Hematopoietic multipotent progenitor cell treated with erythropoietin and hydrocortisone succinate and interleukin-3 and kit ligand, for 8 days (in vitro differentiated cells): ENCODE measurements around the gene GRAPL.
"Not testable (repeated sequence)": the region's sequence is repeated elsewhere in the genome, so short reads cannot be mapped to it uniquely, and the experiment has no call there.

Experiments used
- DNase-seq: peaks from one replicate; pipeline ENCODE4 v3.0.0-alpha.2; 2015

Gene GRAPL

DNA sequence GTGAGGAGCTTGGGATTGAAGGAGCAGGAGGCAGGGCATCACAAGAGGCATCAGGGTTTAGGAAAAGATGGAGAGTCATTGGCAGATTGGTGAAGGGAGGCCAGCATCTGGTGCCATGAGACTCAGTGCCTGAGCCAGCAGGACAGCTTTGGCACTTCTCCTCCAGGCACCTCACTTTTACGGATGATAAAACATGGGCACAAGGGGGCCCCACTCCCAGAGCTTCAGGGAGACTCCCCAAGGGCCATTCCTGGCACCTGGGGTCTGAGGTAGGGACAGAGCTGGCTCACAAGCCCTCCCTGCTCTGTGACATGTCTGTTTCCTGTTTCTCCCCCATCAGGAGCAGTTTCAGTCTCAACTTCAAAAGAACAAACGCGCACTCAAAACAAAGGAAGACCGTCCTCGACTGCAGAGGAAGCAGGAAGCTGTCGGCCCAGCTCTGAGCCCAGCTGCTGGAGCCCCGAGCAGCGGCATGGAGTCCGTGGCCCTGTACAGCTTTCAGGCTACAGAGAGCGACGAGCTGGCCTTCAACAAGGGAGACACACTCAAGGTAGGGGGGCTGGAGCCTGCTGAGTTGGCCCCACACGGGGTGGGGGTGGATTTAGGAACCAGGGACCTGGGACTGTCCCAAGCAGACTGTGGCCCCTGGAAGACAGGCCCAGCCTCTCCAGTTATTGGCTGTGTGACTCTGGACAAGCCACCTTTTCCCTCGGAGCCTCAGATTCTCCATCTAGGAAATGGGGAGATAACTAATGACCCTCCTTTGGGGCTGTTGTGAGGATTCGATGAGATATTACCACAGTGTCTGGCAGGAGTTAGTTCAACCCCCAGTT, at the start of gene GRAPL:
Gene GRAPL (plus strand): TSS at position 442 of the 833 bp plus-strand sequence. CDS start 31 bp downstream, at position 473.
- DNase-seq: not testable (repeated sequence)

DNA sequence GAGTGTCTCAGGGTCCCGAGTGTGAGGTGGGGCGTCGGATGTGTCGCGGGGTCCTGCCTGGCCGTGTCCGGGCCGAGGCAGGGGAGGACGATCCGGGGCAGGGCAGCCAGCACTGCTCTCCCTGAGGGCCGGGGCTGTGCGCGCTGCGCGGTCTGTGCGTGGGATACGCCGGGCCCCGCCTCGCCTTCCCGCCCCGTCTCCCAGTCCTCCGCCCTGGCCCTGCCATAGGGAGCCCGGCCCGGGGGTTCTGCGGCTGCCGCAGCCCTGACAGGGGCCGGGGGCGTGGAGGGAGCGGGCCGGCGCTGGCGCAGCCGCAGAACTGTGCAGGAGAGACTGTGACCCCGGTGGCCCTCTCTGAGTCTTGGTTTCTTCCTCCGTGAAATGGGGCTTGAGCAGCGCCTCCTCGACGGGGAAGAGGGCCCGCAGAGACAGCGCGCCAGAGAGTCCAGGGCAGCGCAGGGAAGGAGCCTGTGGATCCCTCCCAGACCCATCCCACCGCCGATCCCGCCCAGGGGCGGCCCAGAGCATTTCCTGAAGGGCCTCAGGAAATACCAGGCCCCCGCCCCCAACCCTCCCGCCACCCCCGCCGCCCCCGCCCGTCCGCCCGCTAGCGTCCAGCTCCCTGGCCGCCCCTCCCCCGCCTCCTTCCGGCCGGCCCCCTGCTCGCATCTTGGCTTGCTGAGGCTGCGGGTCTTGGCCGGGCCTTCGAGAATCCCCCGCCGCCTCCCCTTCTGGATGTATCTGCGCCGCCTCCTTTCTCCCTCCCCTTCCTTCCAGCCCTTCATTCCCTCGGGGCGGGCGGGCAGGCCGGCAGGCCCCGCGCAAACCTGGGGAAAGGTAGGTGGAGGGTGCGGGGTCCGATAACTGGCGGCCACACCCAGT, 38.3 kb upstream of the GRAPL start:
- not testable (repeated sequence) for DNase-seq

DNA sequence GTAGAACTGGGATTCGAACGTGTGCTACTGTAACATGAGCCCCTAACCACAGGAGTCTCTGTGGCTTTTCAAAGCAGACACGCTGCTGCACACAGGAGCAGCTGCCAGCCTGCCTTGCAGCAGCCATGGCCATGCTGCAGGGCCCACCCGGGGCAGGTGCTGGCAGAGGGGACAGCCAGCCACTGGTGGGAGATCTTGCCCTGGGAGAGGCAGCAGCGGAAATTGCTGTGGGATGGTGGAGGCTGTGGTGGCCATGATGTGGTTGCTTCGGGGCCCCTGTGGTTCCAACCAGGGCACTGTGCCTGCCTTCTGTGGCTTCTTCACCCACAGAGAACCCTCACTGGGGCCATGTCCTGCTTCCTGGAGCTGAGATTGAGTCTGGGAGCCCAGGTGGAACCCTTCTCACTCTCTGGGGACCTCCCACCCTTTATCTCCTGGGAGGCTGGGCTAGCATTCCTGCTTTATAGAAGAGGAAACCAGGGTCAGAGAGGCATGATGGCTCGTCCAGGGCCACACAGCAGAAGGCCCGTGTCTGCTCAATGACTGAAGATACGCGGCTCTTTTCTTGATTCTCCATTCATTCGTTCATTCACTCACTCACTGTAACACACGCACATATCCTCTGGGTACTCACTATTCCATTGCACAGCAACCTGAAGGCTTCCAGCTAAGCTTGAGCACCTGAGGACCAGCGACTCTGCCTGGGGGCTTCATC, 37.2 kb upstream of the GRAPL start:
- not testable (repeated sequence) for DNase-seq

DNA sequence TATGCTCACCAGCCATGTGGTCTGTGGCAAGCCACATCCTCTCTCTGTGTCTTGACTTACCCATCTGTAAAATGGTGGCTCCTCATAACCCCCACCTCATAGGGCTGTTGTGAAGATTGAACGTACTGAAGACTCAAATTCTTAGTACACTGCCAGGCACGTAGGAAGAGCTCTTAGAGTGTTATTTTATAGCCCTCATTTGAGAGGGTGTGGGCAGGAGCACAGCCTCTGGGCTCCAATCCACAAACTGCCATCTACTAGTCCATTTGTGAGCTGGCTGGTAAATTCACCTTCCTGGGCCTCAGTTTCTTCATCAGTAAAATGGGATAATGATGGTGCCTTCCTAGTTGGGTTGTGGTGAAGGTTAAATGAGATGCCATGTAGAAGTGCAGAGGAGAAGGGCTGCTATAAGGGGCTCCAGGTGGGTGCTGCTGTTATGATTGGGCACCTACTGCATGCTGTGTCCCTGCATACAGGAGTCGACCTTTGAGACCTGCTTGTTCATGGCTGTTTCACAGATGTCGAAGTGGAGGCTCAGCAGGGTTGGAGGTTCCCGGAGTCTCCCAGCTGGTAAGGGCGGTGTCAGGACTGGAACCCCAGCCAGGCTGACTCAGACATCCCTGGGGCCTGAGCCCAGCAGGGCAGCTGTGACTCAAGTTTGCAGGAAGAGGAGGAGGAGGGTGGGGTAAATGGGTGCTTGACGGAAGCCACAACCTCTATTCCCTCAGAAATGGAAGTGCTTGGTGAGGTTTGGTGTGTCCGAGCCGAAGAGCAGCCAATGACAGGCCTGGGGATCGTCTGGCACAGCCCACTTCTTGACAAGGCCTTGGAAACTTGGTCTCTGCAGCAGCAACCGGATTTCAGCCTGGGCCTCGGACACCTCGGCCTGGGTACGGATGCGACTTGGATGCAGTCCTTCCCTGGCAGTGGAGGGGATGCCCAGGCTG, 34.4 kb upstream of the GRAPL start:
- not testable (repeated sequence) for DNase-seq

DNA sequence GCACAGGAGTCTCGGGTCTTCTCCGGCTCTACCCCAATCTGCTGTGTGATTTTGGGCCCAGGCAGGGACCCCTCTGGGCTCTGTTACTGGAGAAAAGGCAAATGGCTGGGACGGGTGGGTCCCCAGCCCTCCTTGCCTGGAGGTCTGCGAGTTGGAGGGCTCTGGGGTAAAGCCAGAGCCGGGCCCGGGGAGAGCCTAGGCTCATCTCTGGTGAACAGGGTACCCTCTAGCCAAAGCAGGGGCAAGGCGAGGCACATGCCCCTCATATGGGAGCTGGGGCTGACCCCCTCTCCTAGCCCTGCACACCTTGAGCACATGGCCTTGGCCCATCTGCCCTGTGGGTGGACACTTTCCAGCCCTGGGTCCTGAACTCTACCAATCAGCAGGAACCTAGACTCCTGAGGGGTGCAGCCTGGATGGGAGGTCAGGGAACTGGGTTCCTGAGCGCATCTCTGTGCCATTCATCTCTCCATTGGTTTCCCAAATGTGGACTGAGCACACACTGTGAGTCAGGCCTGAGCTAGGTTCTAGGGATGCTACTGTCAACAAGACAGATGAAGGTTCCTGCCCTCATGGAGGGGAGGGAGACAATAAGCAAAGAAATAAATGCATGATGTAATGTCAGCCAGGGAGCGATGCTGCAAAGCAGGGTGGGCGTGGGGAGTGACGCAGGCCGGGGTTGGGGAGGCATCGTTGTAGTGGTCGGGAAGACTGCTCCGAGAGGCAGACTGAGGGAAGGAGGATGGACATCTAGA, 33.5 kb upstream of the GRAPL start:
- DNase-seq: not testable (repeated sequence)

DNA sequence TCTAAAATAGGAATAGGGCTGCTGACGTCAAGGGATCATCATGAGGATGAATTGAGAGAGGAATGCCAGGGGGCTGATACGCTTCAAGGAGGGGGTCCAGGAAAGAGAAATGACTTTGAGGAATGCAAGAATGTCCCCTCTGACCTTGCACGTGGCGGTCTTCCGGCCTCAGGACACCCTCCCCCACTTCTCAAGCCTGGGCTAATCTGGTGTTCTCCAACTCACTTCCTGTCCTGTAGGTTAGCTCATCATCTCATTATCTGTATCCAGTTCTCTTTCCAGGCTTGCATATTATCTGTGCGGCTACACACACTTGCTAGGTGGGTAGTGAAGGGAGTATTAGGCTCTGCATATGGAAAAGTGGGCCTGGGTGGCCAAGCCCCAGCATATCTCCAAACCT, 18.9 kb upstream of the GRAPL start:
- peak; percentile 0 for DNase-seq

DNA sequence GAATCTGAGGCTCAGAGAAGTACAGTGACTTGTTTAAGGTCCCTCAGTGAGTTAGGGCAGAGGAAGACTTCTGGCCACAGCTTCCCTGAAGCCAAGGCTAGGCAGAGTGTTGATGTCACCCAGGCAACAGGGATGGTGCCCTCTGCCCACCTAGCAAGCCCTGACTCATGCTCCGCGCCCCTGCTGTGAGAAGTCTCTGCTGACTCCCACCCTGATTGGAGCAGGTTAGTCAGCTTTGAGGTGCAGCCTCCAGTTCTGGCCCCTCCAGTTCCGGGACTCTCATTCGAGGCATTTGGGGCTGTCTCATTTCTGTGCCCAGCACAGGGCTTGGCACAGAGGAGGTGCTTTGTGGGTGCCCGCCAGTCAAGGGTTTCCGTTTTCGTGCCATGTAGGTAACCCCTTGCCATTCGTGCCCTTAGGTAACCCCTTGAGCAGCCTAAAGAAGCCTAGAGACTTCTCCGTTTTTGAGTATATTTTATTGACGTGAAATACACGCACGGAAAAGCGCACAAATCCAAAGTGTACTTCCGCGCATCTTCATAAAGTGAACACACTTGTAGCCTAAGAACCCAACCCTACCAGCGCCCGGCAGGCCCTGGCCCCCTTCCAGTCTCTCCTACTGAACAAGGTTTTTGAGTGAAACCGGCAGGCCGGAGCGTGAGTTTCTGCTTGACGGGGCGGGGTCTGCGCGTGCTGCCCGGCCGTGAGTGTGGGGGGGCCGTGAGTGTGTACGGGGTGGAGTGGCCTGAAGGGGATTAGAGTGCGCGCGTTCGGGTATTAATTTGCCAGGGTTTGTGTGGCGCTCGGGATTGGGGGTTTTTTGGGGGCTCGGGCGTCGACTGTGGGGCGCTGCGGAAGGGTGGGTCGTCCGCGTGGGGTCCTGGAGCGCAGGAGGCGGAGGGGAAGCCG, 16.9 kb upstream of the GRAPL start:
- not testable (repeated sequence) for DNase-seq

DNA sequence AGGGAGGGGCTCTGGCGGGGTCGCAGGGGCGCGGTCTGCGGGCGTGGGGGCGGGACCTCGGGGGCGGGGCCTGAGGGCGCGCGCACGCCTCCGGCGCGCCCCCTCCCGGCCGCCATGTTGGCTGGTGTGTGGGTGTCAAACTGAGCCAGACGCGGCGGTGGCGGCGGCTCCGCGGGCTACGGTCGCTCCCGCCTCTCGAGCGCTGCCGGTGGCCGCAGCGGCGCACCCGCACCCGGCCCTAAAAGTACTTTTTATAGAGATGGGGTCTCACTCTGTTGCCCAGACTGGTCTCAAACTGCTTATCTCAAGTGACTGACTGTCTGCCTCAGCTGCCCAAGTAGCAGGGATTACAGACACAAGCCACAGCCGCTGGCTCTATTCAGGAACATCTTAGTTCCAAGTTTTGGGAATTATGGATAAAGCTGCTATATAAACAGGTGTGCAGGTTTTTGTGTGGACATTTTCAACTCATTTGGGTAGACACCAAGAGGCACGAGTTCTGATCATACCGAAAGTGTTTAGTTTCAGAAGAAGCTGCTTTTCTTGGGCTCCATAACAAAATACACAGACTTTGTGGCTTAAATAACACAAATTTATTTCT, 16.2 kb upstream of the GRAPL start:
- peak; percentile 42 for DNase-seq

DNA sequence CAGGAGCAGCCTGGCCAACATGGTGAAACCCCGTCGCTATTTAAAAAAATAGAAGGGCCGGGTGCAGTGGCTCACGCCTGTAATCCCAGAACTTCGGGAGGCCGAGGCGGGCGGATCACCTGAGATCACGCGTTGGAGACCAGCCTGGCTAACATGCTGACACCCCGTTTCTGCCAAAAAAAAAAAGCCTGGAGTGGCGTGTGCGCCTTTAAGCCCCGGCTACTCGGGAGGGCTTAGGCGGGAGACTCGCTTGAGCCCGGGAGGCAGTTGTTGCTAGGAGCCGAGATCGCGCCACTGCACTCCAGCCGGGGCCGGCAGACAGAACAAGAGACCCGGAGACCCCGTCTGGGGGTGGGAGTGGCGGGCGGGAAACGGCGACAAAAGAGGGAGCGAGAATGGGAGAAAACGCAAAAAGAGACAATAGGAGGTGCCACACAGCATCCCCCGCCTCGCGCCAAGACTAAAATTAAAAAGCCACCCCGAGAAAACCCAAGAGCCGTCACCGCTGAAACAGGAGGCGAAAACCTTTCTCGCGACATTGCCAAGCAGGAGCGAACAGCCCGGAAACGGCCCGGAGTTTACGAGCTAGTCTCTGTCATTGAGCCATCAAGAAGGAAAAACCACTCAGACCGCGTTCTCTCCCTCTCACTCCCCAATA, 15.5 kb upstream of the GRAPL start:
- DNase-seq: peak; percentile 87

DNA sequence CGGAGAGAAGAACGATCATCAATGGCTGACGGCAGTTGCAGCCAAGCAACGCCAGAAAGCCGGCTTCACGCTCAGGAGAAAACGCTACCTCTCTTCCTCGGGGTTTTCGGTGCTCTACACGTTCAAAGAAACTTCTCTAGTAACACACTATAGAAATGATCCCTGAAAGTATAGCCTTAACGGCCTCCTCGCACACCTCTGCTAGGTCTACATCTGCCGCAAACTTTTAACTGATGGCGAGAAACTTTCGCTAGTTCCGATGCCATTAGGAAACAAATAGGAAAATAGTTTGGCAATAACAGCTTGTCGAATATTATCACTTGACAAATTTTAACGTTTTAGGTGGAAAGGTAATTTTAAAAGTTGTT, 14.9 kb upstream of the GRAPL start:
- peak; percentile 41 for DNase-seq

DNA sequence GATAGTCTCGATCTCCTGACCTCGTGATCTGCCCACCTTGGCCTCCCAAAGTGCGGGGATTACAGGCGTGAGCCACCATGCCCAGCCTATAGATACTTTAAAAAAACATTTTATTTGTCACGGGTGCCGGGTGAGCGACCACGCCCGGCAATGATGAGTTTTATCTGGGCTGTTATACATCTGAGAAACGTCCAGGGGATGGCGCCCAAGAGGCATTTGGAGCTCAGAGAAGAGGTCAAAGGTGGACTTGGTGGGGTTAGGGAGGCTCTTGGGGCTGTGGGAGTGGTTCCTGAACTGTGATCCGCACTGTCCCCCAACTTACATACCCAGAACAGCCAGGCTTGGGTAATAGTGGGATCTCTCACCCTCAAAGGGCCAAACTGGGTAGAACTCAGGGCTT, 8.7 kb upstream of the GRAPL start:
- DNase-seq: not testable (repeated sequence)

DNA sequence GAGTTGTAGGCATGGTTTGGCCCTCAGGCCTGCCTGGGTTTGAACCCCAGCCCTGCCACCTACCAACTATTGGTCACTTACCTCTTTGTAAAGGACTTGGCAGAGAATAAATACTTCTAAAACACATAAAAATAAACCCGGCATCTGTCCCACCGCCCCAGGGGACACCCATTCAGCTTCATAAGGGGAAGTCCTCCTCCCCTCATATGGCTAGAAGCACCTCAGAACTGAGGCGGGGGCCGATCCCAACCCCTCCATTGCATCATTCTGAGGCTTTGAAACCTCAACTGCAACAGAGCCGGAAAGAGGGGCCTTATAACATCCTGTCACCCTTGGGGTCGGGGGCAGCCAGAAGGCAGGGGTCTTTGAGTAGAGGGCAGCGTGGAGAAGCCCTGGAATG, 2.1 kb upstream of the GRAPL start:
- DNase-seq: not testable (repeated sequence)

DNA sequence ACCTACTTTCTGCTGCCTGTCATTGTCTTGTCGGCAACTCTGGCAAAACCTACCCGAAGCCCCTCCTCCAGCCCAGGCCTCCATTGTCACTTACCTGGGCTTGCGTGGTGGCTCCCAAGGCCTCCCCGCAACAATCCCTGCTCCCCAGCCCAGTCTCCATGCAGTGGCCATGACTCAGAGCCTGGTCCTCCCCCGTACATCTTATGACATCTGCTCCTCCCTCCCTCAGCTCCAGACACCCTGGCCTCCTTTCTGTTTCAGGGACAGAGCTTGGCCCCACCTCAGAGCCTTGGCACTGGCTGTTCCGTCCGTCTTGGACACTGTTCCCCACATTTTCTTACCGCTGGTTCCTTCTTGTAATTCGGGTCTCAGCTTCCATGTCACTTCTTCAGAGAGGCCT, 2.1 kb downstream of the GRAPL start:
- not testable (repeated sequence) for DNase-seq

DNA sequence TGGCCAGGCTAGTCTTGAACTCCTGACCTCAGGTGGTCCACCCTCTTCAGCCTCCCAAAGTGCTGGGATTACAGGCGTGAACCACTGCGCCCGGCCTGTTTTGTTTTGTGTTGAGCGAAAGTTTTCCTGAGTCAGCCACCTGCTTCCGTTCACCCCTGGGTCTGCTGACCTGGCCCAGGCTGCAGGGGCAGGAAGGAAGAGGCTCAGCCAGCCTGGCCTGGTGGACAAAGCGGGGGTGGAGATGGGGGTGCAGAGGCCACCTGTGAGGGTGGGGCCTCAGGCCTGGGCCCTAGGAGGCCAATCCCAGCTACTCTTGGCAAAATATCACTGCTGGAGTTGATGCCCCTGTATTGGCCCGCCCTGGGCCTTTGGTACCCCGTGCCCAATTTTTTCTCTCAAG, 3.7 kb downstream of the GRAPL start:
- not testable (repeated sequence) for DNase-seq

DNA sequence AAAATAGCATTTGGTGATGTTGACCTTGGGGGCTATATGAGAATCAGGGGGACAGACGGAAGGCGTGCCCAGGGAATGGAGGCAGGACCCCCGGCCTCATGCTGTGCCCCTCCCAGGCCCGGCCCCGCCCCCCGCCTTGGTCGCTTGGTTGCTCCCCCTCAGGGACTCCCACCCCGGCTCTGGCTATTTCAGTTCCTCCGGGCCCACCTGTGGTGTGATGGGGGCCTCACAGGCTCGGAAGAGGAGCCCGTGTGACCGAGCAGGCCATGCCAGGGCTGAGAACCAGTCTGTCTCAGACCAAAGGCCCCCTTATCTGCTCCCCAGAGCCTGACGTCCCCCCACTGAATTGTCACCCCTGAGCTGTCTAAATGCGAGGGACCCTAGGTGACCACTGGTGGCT, 4.4 kb downstream of the GRAPL start:
- not testable (repeated sequence) for DNase-seq

DNA sequence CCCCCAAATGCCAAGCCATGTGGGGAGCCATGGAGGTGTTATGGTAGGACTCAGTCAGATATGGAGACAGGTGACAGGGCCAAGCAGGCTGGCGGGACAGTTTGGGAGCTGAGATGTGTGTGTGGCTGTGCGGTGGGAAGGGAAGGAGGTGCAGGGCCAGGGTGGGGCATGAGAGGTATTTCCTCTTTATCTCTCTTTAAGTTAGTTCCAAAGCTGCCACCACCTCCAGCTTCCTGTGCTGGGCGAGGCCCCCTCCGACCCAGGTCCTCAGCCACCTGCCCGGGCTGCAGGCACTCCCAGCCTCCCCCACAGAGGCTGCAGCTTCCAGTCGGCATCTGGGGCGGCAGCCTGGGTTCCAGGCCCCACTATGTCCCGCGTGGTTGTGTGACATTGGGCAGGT, 6.4 kb downstream of the GRAPL start:
- not testable (repeated sequence) for DNase-seq

DNA sequence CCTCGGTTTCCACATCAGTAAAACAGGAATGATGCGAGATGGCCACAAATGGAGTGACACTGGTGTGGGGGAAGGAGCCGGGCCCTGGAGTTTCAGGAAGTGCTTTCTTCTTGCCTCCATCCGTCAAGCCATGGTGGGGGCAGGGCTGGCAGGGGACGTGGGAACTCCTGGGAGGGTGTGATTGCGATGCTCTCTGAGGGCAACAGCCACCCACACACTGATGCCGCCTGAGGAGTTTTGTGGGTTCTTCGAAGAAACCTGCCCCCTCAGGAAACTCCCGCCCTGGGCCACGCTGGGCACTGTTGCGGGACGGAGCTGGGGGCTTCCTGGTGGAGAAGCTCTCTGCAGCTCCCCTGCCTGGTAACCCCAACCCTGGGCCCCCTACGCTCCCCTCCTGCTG, 8.0 kb downstream of the GRAPL start:
- not testable (repeated sequence) for DNase-seq

DNA sequence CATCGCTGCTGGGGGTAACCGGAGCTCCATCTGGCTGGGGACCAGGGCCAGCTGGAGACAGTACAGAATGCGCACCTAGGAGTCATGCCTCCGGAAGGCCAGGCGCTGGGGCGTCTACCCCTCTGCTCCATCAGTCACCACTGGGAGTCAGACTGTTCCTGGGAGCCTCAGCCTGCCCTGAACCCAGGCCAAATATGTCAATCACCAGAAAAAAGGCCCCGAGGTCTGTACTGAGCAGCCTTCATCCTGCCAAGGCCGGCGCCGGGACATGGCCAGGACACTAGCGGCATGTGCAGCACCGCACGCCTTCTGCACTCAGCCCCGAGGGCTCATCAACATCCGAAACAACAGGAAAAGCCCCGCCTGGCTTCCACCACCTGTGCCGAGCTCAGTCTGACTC, 8.7 kb downstream of the GRAPL start:
- DNase-seq: not testable (repeated sequence)

DNA sequence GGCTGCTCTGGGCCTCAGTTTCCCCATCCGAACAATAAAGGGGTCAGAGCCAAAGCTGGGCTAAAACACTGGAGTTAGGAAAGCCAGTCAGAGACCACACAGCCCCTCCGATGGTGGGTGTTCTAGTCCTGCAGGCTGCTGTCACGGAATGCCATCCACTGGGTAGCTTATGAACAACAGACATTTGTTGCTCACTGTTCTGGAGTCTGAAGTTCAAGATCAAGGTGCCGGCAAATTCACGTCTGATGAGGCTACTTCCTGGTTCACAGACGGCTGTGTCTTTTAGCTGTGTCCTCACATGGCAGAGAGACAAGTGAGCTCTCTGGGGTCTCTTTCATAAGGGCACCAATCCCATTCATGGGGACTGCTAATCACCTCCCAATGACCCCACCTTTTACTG, 9.2 kb downstream of the GRAPL start:
- DNase-seq: not testable (repeated sequence)
